Uterus (tissue), 2 donors: Measurements from ENCODE around the gene RFX4.

Source experiments
- POLR2A ChIP-seq, 2 donors: fragments of 450-650 bp; IDR thresholded peaks; one replicate each; pipeline ENCODE4 v1.6.1; 2016; ENCODE audit warnings: antibody characterized with exemption in 2 of 2, mild to moderate bottlenecking in 1 of 2, moderate library complexity in 1 of 2
- TF ChIP-seq, protein P1 (sequence below), 4 experiments: fragments of 200-600 bp in 2 of 4; fragments of 450-650 bp in 2 of 4; sonication (generic) in 2 of 4; IDR thresholded peaks; one replicate each; pipeline ENCODE4 v1.5.1; 2016 to 2019; ENCODE audit warnings: antibody characterized with exemption in 4 of 4, mild to moderate bottlenecking in 2 of 4, moderate library complexity in 1 of 4

DNA sequence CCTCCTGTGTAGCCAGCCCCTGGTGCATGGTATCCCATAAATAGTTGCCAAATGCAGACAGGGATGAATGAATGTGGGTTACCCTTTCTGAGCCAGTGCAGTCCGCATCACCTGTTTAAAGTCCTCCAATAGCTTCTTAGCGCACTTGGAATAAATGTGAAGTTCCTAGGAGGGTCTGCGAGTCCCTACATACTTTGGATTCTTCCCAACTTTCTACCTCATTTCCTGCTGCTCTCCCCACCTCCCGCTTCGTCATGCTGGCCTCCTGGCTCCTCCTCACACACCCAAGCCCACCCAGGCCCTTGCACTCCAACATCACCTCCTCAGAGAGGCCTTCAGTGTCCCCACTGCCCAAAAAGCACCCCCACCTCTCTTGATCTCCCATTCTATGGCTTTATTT lies 17.7 kb downstream of the RFX4 start:
- TF ChIP-seq POLR2A (IDR thresholded peaks at IDR 0.05), result no peak
- TF ChIP-seq, protein P1, sequence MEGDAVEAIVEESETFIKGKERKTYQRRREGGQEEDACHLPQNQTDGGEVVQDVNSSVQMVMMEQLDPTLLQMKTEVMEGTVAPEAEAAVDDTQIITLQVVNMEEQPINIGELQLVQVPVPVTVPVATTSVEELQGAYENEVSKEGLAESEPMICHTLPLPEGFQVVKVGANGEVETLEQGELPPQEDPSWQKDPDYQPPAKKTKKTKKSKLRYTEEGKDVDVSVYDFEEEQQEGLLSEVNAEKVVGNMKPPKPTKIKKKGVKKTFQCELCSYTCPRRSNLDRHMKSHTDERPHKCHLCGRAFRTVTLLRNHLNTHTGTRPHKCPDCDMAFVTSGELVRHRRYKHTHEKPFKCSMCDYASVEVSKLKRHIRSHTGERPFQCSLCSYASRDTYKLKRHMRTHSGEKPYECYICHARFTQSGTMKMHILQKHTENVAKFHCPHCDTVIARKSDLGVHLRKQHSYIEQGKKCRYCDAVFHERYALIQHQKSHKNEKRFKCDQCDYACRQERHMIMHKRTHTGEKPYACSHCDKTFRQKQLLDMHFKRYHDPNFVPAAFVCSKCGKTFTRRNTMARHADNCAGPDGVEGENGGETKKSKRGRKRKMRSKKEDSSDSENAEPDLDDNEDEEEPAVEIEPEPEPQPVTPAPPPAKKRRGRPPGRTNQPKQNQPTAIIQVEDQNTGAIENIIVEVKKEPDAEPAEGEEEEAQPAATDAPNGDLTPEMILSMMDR (IDR thresholded peaks at IDR 0.05), result no peak
